Gastrocnemius medialis (tissue), 4 donors: ENCODE measurements around the gene FAM236B.
"Not testable (repeated sequence)": the region's sequence is repeated elsewhere in the genome, so short reads cannot be mapped to it uniquely, and the experiment has no call there.

ENCODE experiments used
- CTCF ChIP-seq, 5 experiments: fragments of 450-650 bp in 3 of 5; fragments of 200-600 bp in 2 of 5; sonication (generic) in 2 of 5; IDR thresholded peaks in 4 of 5; conservative IDR thresholded peaks in 1 of 5; 1 replicate in 4 of 5; 2 replicates in 1 of 5; pipeline ENCODE4 v1.5.1; 2016 to 2019; ENCODE audit warnings: antibody characterized with exemption in 5 of 5, mild to moderate bottlenecking in 3 of 5, moderate library complexity in 3 of 5
- POLR2A ChIP-seq, 2 donors: fragments of 450-650 bp; IDR thresholded peaks; one replicate each; pipeline ENCODE4 v1.6.1; 2017; ENCODE audit warnings: antibody characterized with exemption in 2 of 2, mild to moderate bottlenecking in 2 of 2, moderate library complexity in 2 of 2

DNA sequence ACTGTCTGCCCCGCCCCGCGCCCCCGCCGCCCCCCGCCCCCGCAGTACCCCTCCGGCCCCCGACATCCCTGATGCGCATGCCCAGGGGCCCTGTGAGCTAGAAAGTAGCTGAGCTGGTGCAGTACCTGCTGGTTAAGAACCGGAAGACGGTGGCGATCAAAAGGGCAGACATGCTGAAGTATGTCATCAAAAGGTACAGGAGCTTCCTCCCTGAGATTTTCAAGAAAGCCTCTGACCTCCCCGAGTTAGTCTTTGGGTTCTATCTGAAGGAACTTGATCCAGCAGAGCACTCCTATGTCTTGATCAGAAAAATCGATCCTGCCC is 5.0 kb downstream of the FAM236B start:
- TF ChIP-seq CTCF (IDR thresholded peaks at IDR 0.05 in 4 of 5, conservative IDR thresholded peaks at IDR 0.05 in 1 of 5); POLR2A (IDR thresholded peaks at IDR 0.05): not testable (repeated sequence)
